Endothelial cell of umbilical vein (primary cell): ENCODE results near the gene DENND1B. TPM values are rescaled to one million over a fixed set of nuclear protein-coding genes. Genes with fewer than 3 reads are reported as not detected.

Experiments
- BruUV-seq: library from RNA; stranded (reverse); fragments of 400-500 nt; replicated peaks from 2 replicates; lab custom pipeline; 2021; lab: Mats Ljungman, UMichigan
- CTCF ChIA-PET: fragments of 300-600, 350-600 bp; sonication (Branson Sonifier 250); formaldehyde crosslinking; loops from one replicate; lab custom pipeline; 2021; ENCODE audit warnings: antibody characterized with exemption, inconsistent platforms; lab: Charles Lee
- POLR2A ChIA-PET: fragments of 300-600, 350-600 bp; sonication (Branson Sonifier 250); formaldehyde crosslinking; loops from one replicate; lab custom pipeline; 2021; ENCODE audit warnings: antibody characterized with exemption, inconsistent platforms; lab: Charles Lee
- DNase-seq: peaks from one replicate; pipeline ENCODE4 v3.0.0-alpha.2; 2011; ENCODE audit warnings: low read depth, low spot score
- FAIRE-seq: peaks from 2 replicates; lab custom pipeline; 2011; peaks lifted over from hg19 to GRCh38; lab: Jason Lieb, UNC
- H2AFZ ChIP-seq: 2 replicates; pipeline ENCODE4 v1.6.0; 2012; ENCODE audit warnings: low read depth, low read length, control low read depth, inconsistent platforms
- H3K27ac ChIP-seq: 2 replicates; pipeline ENCODE4 v1.5.1; 2011; ENCODE audit warnings: low read depth, mild to moderate bottlenecking, control low read depth, low read length, moderate library complexity; ENCODE audit not compliant: insufficient read depth
- H3K27me3 ChIP-seq, 2 experiments: 2 replicates each; pipeline versions ENCODE4 v1.6.0 to v1.6.1; 2011; ENCODE audit warnings: low read length in 2 of 2, mixed read lengths in 1 of 2; ENCODE audit not compliant: control insufficient read depth in 2 of 2, insufficient read depth in 2 of 2
- H3K36me3 ChIP-seq, 2 experiments: 2 replicates in 1 of 2; 3 replicates in 1 of 2; pipeline ENCODE4 v1.5.1; 2011; ENCODE audit warnings: low read length in 2 of 2, mild to moderate bottlenecking in 1 of 2, moderate library complexity in 1 of 2; ENCODE audit not compliant: control insufficient read depth in 2 of 2, insufficient read depth in 2 of 2; ENCODE audit errors: extremely low read depth in 1 of 2
- H3K4me1 ChIP-seq: 3 replicates; pipeline ENCODE4 v1.5.1; 2011; ENCODE audit warnings: mild to moderate bottlenecking, low read length; ENCODE audit not compliant: control insufficient read depth, insufficient read depth; ENCODE audit errors: extremely low read depth
- H3K4me2 ChIP-seq: 2 replicates; pipeline ENCODE4 v1.6.1; 2011; ENCODE audit warnings: low read length, control low read depth, mixed read lengths; ENCODE audit not compliant: insufficient read depth
- H3K4me3 ChIP-seq, 3 experiments: fragments of 200-600 bp in 1 of 3; sonication (generic), shearing (Covaris generic) in 1 of 3; replicated peaks in 1 of 3; 2 replicates each; pipeline ENCODE4 v1.5.1; 2011 to 2016; ENCODE audit warnings: control low read depth in 3 of 3, low read length in 3 of 3, mild to moderate bottlenecking in 2 of 3, inconsistent platforms in 1 of 3, low read depth in 1 of 3, moderate library complexity in 1 of 3; ENCODE audit not compliant: insufficient read depth in 1 of 3
- H3K79me2 ChIP-seq: 2 replicates; pipeline ENCODE4 v1.6.0; 2012; ENCODE audit warnings: low read length, inconsistent platforms; ENCODE audit not compliant: control insufficient read depth, insufficient read depth
- H3K9ac ChIP-seq: replicated peaks from 2 replicates; pipeline ENCODE3; 2011; ENCODE audit warnings: low read length, control low read depth; ENCODE audit not compliant: insufficient read depth; ENCODE audit errors: extremely low read depth
- H3K9me1 ChIP-seq: replicated peaks from 3 replicates; pipeline ENCODE4 v1.6.0; 2011; ENCODE audit warnings: mild to moderate bottlenecking, low read length; ENCODE audit not compliant: control insufficient read depth, insufficient read depth; ENCODE audit errors: extremely low read depth
- H3K9me3 ChIP-seq: replicated peaks from 2 replicates; pipeline ENCODE4 v1.5.1; 2012; ENCODE audit warnings: low read length, inconsistent platforms; ENCODE audit not compliant: control insufficient read depth, insufficient read depth
- H4K20me1 ChIP-seq: replicated peaks from 2 replicates; pipeline ENCODE3; 2011; ENCODE audit warnings: mild to moderate bottlenecking, low read length; ENCODE audit not compliant: control insufficient read depth, insufficient read depth; ENCODE audit errors: extremely low read depth
- EZH2 ChIP-seq: IDR thresholded peaks from 2 replicates; pipeline ENCODE4 v1.6.1; 2012; ENCODE audit warnings: borderline replicate concordance, low read depth, mild to moderate bottlenecking, moderate library complexity, low read length, inconsistent platforms; ENCODE audit not compliant: severe bottlenecking
- FOS ChIP-seq: IDR thresholded peaks from 2 replicates; pipeline ENCODE4 v1.6.1; 2011; ENCODE audit warnings: mild to moderate bottlenecking, low read length, moderate library complexity, borderline replicate concordance; ENCODE audit not compliant: insufficient read depth
- GATA2 ChIP-seq: IDR thresholded peaks from 2 replicates; pipeline ENCODE4 v1.7.0; 2011; ENCODE audit warnings: low read depth, mild to moderate bottlenecking, moderate library complexity, mixed read lengths, low read length; ENCODE audit not compliant: insufficient read length, insufficient read depth
- JUN ChIP-seq: IDR thresholded peaks from 2 replicates; pipeline ENCODE4 v1.6.1; 2011; ENCODE audit warnings: borderline replicate concordance, low read depth; ENCODE audit not compliant: insufficient read length, insufficient read depth
- POLR2A ChIP-seq: IDR thresholded peaks from 2 replicates; pipeline ENCODE4 v1.6.1; 2012; ENCODE audit warnings: low read depth, mild to moderate bottlenecking, control low read depth, low read length
- POLR2AphosphoS5 ChIP-seq: IDR thresholded peaks from 2 replicates; pipeline ENCODE4 v1.6.1; 2012; ENCODE audit warnings: low read depth, mild to moderate bottlenecking, control low read depth, low read length, moderate library complexity; ENCODE audit not compliant: insufficient read depth
- dilution Hi-C: fragments of 300-500 bp; cut with MboI; formaldehyde crosslinking; loops from one replicate; pipeline ENCODE4 v1.15.0; 2019; ENCODE audit warnings: low sequenced_read_pairs; ENCODE audit not compliant: extremely low pct_ligation_motif_present
- intact Hi-C: fragments of 100-400 bp; cut with micrococcal nuclease; formaldehyde crosslinking; loops from one replicate; pipeline ENCODE4 v1.10.0; 2022
- polyA plus RNA-seq, 4 experiments: library from polyadenylated mRNA; depleted of rRNA in 3 of 4; stranded (reverse) in 3 of 4; unstranded in 1 of 4; fragments of >200 nt; gene quantifications; 2 replicates each; pipeline versions ENCODE4 v1.2.1 to v1.2.3, GENCODE V29; 2011 to 2012; ENCODE audit warnings: missing spikeins in 1 of 4
- total RNA-seq: library from RNA; stranded (reverse); gene quantifications from 2 replicates; pipeline ENCODE4 v1.2.3, GENCODE V29; 2021
- TF ChIP-seq, protein P1 (sequence below): IDR thresholded peaks from 2 replicates; pipeline ENCODE4 v1.6.1; 2011; ENCODE audit not compliant: insufficient read depth, insufficient read length
- TF ChIP-seq, protein P2 (sequence below), 2 donors: IDR thresholded peaks; 1 replicate in 1 of 2; 2 replicates in 1 of 2; pipeline ENCODE4 v1.5.1; 2011; ENCODE audit warnings: low read length in 2 of 2, mild to moderate bottlenecking in 2 of 2, moderate library complexity in 2 of 2, control low read depth in 1 of 2, inconsistent platforms in 1 of 2, low read depth in 1 of 2; ENCODE audit not compliant: insufficient read depth in 1 of 2; ENCODE audit errors: extremely low read depth in 1 of 2

Gene DENND1B
- total and polyA plus RNA-seq, 2 donors (not counting 3 experiments of a cell fraction or from before 2014, with no cell fraction given), result 0.97 to 3.3 TPM

DNA sequence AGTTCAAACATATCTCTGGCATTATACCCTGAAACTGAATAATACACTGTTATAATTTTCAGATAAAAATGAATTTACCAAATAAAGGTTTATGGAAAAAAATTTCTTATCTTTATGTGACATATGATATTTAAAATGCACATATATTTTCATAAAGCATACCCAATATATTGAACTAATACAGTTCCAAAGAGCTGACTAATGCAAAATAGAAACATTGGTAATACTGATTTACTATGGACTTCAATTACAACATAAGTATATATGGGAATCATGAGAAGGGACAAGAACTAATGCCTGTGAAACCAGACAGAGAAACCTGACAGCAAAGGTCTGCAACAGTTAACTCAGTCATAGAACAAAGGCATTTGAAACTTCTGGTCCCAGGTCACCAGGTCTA lies 153.5 kb downstream of the DENND1B start:
- CTCF ChIA-PET, result interaction anchor here (0.6 to 1.1 kb wide), 3 partner anchors 28 to 294 kb away, joined by 3 to 5 read pairs (median 3); no protein-coding TSS in a partner anchor
- Histone ChIP-seq H3K4me1 (no peaks in the 10 kb centered on the region), H3K27me3 (no peaks in the 10 kb centered on the region), H3K79me2 (no peaks in the 10 kb centered on the region), H3K9me1 (no peaks in the 10 kb centered on the region), H4K20me1 (no peaks in the 10 kb centered on the region), H3K36me3 (no peaks in the 10 kb centered on the region), H3K9ac (no peak overlapping the region), H3K4me2 (no peak overlapping the region), H3K4me3 (no peak overlapping the region), H3K27ac (no peak overlapping the region), H2AFZ (no peak overlapping the region), H3K9me3 (no peaks in the 10 kb centered on the region)
- POLR2A ChIA-PET, result no interaction called here
- intact Hi-C loops, result no loop called here
- no peak for DNase-seq
- BruUV-seq, result no TSS peak
- no peak for FAIRE-seq
- TF ChIP-seq GATA2, result no peak
- TF ChIP-seq FOS, result no peak
- TF ChIP-seq JUN, result no peak
- TF ChIP-seq POLR2A, result no peak
- TF ChIP-seq, protein P1, sequence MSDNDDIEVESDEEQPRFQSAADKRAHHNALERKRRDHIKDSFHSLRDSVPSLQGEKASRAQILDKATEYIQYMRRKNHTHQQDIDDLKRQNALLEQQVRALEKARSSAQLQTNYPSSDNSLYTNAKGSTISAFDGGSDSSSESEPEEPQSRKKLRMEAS, result no peak
- TF ChIP-seq POLR2AphosphoS5, result no peak
- TF ChIP-seq, protein P2, sequence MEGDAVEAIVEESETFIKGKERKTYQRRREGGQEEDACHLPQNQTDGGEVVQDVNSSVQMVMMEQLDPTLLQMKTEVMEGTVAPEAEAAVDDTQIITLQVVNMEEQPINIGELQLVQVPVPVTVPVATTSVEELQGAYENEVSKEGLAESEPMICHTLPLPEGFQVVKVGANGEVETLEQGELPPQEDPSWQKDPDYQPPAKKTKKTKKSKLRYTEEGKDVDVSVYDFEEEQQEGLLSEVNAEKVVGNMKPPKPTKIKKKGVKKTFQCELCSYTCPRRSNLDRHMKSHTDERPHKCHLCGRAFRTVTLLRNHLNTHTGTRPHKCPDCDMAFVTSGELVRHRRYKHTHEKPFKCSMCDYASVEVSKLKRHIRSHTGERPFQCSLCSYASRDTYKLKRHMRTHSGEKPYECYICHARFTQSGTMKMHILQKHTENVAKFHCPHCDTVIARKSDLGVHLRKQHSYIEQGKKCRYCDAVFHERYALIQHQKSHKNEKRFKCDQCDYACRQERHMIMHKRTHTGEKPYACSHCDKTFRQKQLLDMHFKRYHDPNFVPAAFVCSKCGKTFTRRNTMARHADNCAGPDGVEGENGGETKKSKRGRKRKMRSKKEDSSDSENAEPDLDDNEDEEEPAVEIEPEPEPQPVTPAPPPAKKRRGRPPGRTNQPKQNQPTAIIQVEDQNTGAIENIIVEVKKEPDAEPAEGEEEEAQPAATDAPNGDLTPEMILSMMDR (IDR thresholded peaks at IDR 0.05; ENCODE audit: extremely low read depth in 1 of 2, insufficient read depth in 1 of 2, low read depth in 1 of 2, low read length in 2 of 2), result no peak
- TF ChIP-seq EZH2, result no peak
- dilution Hi-C loops, result no loop called here
